HepG2 (cell line): Measurements from ENCODE around the gene POU2F1. TPM values are rescaled to one million over a fixed set of nuclear protein-coding genes. Genes with fewer than 3 reads are reported as not detected.

Experiments
- ARID2 ChIP-seq: sonication (generic); formaldehyde crosslinking; IDR thresholded peaks from 2 replicates; pipeline ENCODE4 v1.8.1; 2022; ENCODE audit warnings: mild to moderate bottlenecking, missing genetic modification reagents, borderline replicate concordance
- CEBPZ ChIP-seq: IDR thresholded peaks from 2 replicates; pipeline ENCODE4 v1.6.1; 2012; ENCODE audit warnings: low read length, improper control_type of control experiment
- CSRNP2 ChIP-seq: sonication (generic); formaldehyde crosslinking; conservative IDR thresholded peaks from 2 replicates; pipeline ENCODE4 v1.8.0; 2022; ENCODE audit warnings: low read depth, missing genetic modification reagents
- DRAP1 ChIP-seq: IDR thresholded peaks from 2 replicates; pipeline ENCODE4 v1.6.1; 2016; ENCODE audit warnings: missing genetic modification reagents, missing compliant biosample characterization
- DZIP1 ChIP-seq: sonication (generic); formaldehyde crosslinking; IDR thresholded peaks from 2 replicates; pipeline ENCODE4 v1.5.0; 2020; ENCODE audit warnings: mild to moderate bottlenecking, missing genetic modification reagents
- FLYWCH1 ChIP-seq: sonication (generic); formaldehyde crosslinking; IDR thresholded peaks from 2 replicates; pipeline ENCODE4 v1.8.1; 2023; ENCODE audit warnings: mild to moderate bottlenecking, missing genetic modification reagents
- FOXJ3 ChIP-seq: sonication (generic); formaldehyde crosslinking; IDR thresholded peaks from 2 replicates; pipeline ENCODE4 v1.4.0; 2020; ENCODE audit warnings: missing genetic modification reagents, mild to moderate bottlenecking, borderline replicate concordance
- ONECUT2 ChIP-seq: sonication (generic); formaldehyde crosslinking; IDR thresholded peaks from 2 replicates; pipeline ENCODE4 v1.4.0; 2020; ENCODE audit warnings: missing genetic modification reagents
- POLR2G ChIP-seq: fragments of 200-400 bp; formaldehyde crosslinking; IDR thresholded peaks from 2 replicates; pipeline ENCODE4 v1.6.1; 2018; ENCODE audit warnings: mild to moderate bottlenecking, low read depth, low read length, moderate library complexity
- RNF2 ChIP-seq: fragments of 450-650 bp; conservative IDR thresholded peaks from 2 replicates; pipeline ENCODE4 v1.6.1; 2016; ENCODE audit warnings: low read depth
- SRF ChIP-seq: IDR thresholded peaks from 2 replicates; pipeline ENCODE4 v1.6.1; 2011; ENCODE audit warnings: mild to moderate bottlenecking, low read depth, low read length, moderate library complexity
- TBL1XR1 ChIP-seq: fragments of 150-350 bp; IDR thresholded peaks from 2 replicates; pipeline ENCODE4 v1.6.1; 2014; ENCODE audit warnings: borderline replicate concordance, low read length; ENCODE audit not compliant: partially characterized antibody
- ZBTB42 ChIP-seq: sonication (generic); formaldehyde crosslinking; IDR thresholded peaks from 2 replicates; pipeline ENCODE4 v1.5.0; 2020; ENCODE audit warnings: mild to moderate bottlenecking, missing genetic modification reagents
- ZBTB8A ChIP-seq: sonication (generic); formaldehyde crosslinking; IDR thresholded peaks from 2 replicates; pipeline ENCODE4 v1.4.0; 2020; ENCODE audit warnings: mild to moderate bottlenecking, low read depth, missing genetic modification reagents, borderline replicate concordance
- ZNF274 ChIP-seq: sonication (generic); formaldehyde crosslinking; IDR thresholded peaks from 2 replicates; pipeline ENCODE4 v1.5.1; 2020; ENCODE audit warnings: mild to moderate bottlenecking, missing genetic modification reagents
- ZNF446 ChIP-seq: sonication (generic); formaldehyde crosslinking; IDR thresholded peaks from 2 replicates; pipeline ENCODE4 v1.5.0; 2020; ENCODE audit warnings: mild to moderate bottlenecking, missing genetic modification reagents
- ZNF484 ChIP-seq: sonication (generic); formaldehyde crosslinking; IDR thresholded peaks from 2 replicates; pipeline ENCODE4 v1.5.1; 2020; ENCODE audit warnings: mild to moderate bottlenecking, low read depth, missing genetic modification reagents, borderline replicate concordance
- ZNF740 ChIP-seq: sonication (generic); formaldehyde crosslinking; IDR thresholded peaks from 2 replicates; pipeline ENCODE4 v1.4.0; 2020; ENCODE audit warnings: missing genetic modification reagents
- ZNF766 ChIP-seq: sonication (generic); formaldehyde crosslinking; IDR thresholded peaks from 2 replicates; pipeline ENCODE4 v1.5.0; 2020; ENCODE audit warnings: missing genetic modification reagents, borderline replicate concordance
- polyA plus RNA-seq, 8 experiments: library from polyadenylated mRNA; depleted of rRNA in 3 of 8; stranded (reverse) in 7 of 8; unstranded in 1 of 8; fragments of >200 nt; fragmentation: Illumina TruSeq in 4 of 8; extraction: Trizol in 4 of 8; gene quantifications; 2 replicates each; pipeline versions ENCODE4 v1.2.1 to v1.2.3, GENCODE V29; 2011 to 2016; ENCODE audit warnings: low read depth in 4 of 8, missing spikeins in 1 of 8, mixed read lengths in 1 of 8; ENCODE audit not compliant: insufficient read depth in 1 of 8
- total RNA-seq, 5 experiments: library from RNA; depleted of rRNA; stranded (reverse); fragments of >200 nt; fragmentation: Illumina TruSeq; extraction: Trizol; gene quantifications; 2 replicates each; pipeline ENCODE4 v1.2.3, GENCODE V29; 2016; ENCODE audit warnings: low read depth in 1 of 5

The POU2F1 gene
- total and polyA plus RNA-seq, 2 of the 13 experiments (the other 11 are each of a cell fraction or from before 2014, with no cell fraction given), result 10.2 to 13.0 TPM

GRCh38 chr1:167221738-167222610, 1.3 kb downstream of the POU2F1 start (continued):
- peak; percentile 77 for TF ChIP-seq POLR2G
- no peak for TF ChIP-seq TBL1XR1
- TF ChIP-seq FLYWCH1 (CRISPR knock-in tag), result no peak
- no peak for TF ChIP-seq ZNF484
- TF ChIP-seq ONECUT2, result no peak
- TF ChIP-seq FOXJ3 (CRISPR knock-in tag), result no peak; the same call in 1 of the 2 replicates
- TF ChIP-seq ARID2, result no peak
- TF ChIP-seq ZBTB42 (CRISPR knock-in tag), result no peak
- TF ChIP-seq ZNF274, result no peak
- TF ChIP-seq ZNF446 (CRISPR knock-in tag), result no peak
- no peak for TF ChIP-seq DZIP1 (CRISPR knock-in tag)
- TF ChIP-seq CSRNP2 (CRISPR knock-in tag), result no peak
- no peak for TF ChIP-seq ZNF766 (CRISPR knock-in tag)
- 0 out of 2 replicates have a peak, but pooled peaks have one; percentile 41 for TF ChIP-seq DRAP1 (CRISPR knock-in tag)
- TF ChIP-seq CEBPZ, result no peak
- peak; percentile 75 for TF ChIP-seq ZNF740 (CRISPR knock-in tag)
- no peak for TF ChIP-seq RNF2
- peak; percentile 57; the same call in 1 of the 2 replicates for TF ChIP-seq ZBTB8A (CRISPR knock-in tag)
- no peak for TF ChIP-seq SRF
